H1 (cell line): ENCODE results near the gene VENTX. TPM values are rescaled to one million over a fixed set of nuclear protein-coding genes. Genes with fewer than 3 reads are reported as not detected.
A peak's percentile ranks its signal among the peaks of the same experiment; 100 is the strongest.

Experiments
- CTCF ChIA-PET: fragments of 300-600 bp; sonication (Branson Sonifier 250); formaldehyde crosslinking; loops from one replicate; lab custom pipeline; 2021; ENCODE audit not compliant: partially characterized antibody; lab: Charles Lee
- POLR2A ChIA-PET: fragments of 300-600 bp; sonication (Branson Sonifier 250); formaldehyde crosslinking; loops from one replicate; lab custom pipeline; 2021; ENCODE audit warnings: inconsistent platforms; ENCODE audit not compliant: partially characterized antibody; lab: Charles Lee
- DNase-seq, 2 experiments: peaks; one replicate each; pipeline versions ENCODE4 v3.0.0 to v3.0.0-alpha.2; 2010 to 2022; ENCODE audit warnings: low spot score in 2 of 2, low read depth in 1 of 2, mixed read lengths in 1 of 2
- FAIRE-seq: peaks from 2 replicates; lab custom pipeline; 2011; peaks lifted over from hg19 to GRCh38; lab: Jason Lieb, UNC
- H2AFZ ChIP-seq: 2 replicates; pipeline ENCODE4 v1.8.1; 2012; ENCODE audit warnings: low read length, inconsistent platforms
- H2AK5ac ChIP-seq: 2 replicates; pipeline ENCODE4 v1.6.1; 2013; ENCODE audit warnings: low read depth, low read length
- H2BK120ac ChIP-seq: replicated peaks from 2 replicates; pipeline ENCODE3; 2013; ENCODE audit warnings: low read depth, low read length, inconsistent platforms
- H2BK12ac ChIP-seq: 2 replicates; pipeline ENCODE4 v1.6.1; 2013; ENCODE audit warnings: low read depth, low read length
- H2BK15ac ChIP-seq: 2 replicates; pipeline ENCODE4 v1.6.1; 2013; ENCODE audit warnings: low read length
- H2BK20ac ChIP-seq: 2 replicates; pipeline ENCODE4 v1.6.1; 2013; ENCODE audit warnings: low read length
- H2BK5ac ChIP-seq: 2 replicates; pipeline ENCODE4 v1.6.1; 2013; ENCODE audit warnings: low read depth, low read length
- H3K14ac ChIP-seq: 2 replicates; pipeline ENCODE4 v1.6.1; 2013; ENCODE audit warnings: inconsistent platforms; ENCODE audit not compliant: insufficient read length
- H3K18ac ChIP-seq: 2 replicates; pipeline ENCODE4 v1.6.1; 2013; ENCODE audit warnings: low read length; ENCODE audit errors: extremely low read depth
- H3K23ac ChIP-seq: 2 replicates; pipeline ENCODE4 v1.6.1; 2013; ENCODE audit warnings: inconsistent platforms; ENCODE audit not compliant: insufficient read length
- H3K23me2 ChIP-seq: 2 replicates; pipeline ENCODE4 v1.6.1; 2013; ENCODE audit warnings: low read depth, low read length
- H3K27ac ChIP-seq: 2 replicates; pipeline ENCODE4 v1.6.1; 2011; ENCODE audit warnings: low read depth, low read length, inconsistent platforms
- H3K27me3 ChIP-seq, 4 experiments: replicated peaks in 1 of 4; 1 replicate in 1 of 4; 2 replicates in 3 of 4; pipeline versions ENCODE4 v1.6.1 to v1.8.1; 2011 to 2013; ENCODE audit warnings: low read length in 3 of 4, mild to moderate bottlenecking in 3 of 4, inconsistent platforms in 2 of 4, mixed read lengths in 2 of 4, moderate library complexity in 1 of 4; ENCODE audit not compliant: control insufficient read depth in 3 of 4, insufficient read depth in 3 of 4; ENCODE audit errors: extremely low read depth in 1 of 4
- H3K36me3 ChIP-seq, 4 experiments: 2 replicates each; pipeline versions ENCODE4 v1.6.1 to v1.8.1; 2011 to 2013; ENCODE audit warnings: mild to moderate bottlenecking in 4 of 4, low read length in 3 of 4, moderate library complexity in 2 of 4, control low read depth in 1 of 4, inconsistent platforms in 1 of 4; ENCODE audit not compliant: insufficient read depth in 4 of 4, control insufficient read depth in 2 of 4
- H3K4ac ChIP-seq: replicated peaks from 2 replicates; pipeline ENCODE3; 2013; ENCODE audit warnings: low read length, low read depth, mixed read lengths, inconsistent platforms; ENCODE audit not compliant: insufficient read length
- H3K4me1 ChIP-seq, 4 experiments: replicated peaks in 1 of 4; 1 replicate in 1 of 4; 2 replicates in 3 of 4; pipeline versions ENCODE4 v1.6.1 to v1.8.1; 2011 to 2013; ENCODE audit warnings: low read length in 3 of 4, inconsistent platforms in 2 of 4, mixed read lengths in 1 of 4; ENCODE audit not compliant: insufficient read depth in 4 of 4, control insufficient read depth in 3 of 4
- H3K4me2 ChIP-seq, 2 experiments: 2 replicates each; pipeline versions ENCODE4 v1.6.1 to v1.8.1; 2011 to 2013; ENCODE audit warnings: low read depth in 2 of 2, low read length in 2 of 2, control low read depth in 1 of 2, inconsistent platforms in 1 of 2, mild to moderate bottlenecking in 1 of 2; ENCODE audit not compliant: insufficient read depth in 1 of 2
- H3K4me3 ChIP-seq, 4 experiments: fragments of 200-600, 300-600 bp in 1 of 4; sonication (generic), shearing (Covaris generic), sonication (Bioruptor Twin) in 1 of 4; 2 replicates each; pipeline versions ENCODE4 v1.5.1 to v1.8.1; 2011 to 2016; ENCODE audit warnings: low read length in 4 of 4, low read depth in 3 of 4, control low read depth in 2 of 4, inconsistent platforms in 2 of 4, mild to moderate bottlenecking in 2 of 4, mixed read lengths in 1 of 4, moderate library complexity in 1 of 4; ENCODE audit not compliant: insufficient read depth in 2 of 4; ENCODE audit errors: extremely low read depth in 1 of 4
- H3K56ac ChIP-seq: replicated peaks from 2 replicates; pipeline ENCODE3; 2013; ENCODE audit warnings: low read depth, mild to moderate bottlenecking, mixed read lengths, low read length, inconsistent platforms; ENCODE audit not compliant: insufficient read length
- H3K79me1 ChIP-seq: 2 replicates; pipeline ENCODE4 v1.6.1; 2013; ENCODE audit warnings: low read depth, low read length, control low read depth
- H3K79me2 ChIP-seq, 2 experiments: 2 replicates each; pipeline versions ENCODE4 v1.6.1 to v1.8.1; 2012 to 2013; ENCODE audit warnings: low read length in 2 of 2, mild to moderate bottlenecking in 2 of 2, inconsistent platforms in 1 of 2; ENCODE audit not compliant: insufficient read depth in 2 of 2, control insufficient read depth in 1 of 2
- H3K9ac ChIP-seq, 4 experiments: replicated peaks in 1 of 4; 1 replicate in 1 of 4; 2 replicates in 3 of 4; pipeline versions ENCODE4 v1.6.1 to v1.8.1; 2011 to 2013; ENCODE audit warnings: low read depth in 3 of 4, low read length in 3 of 4, control low read depth in 2 of 4, mild to moderate bottlenecking in 2 of 4, moderate library complexity in 2 of 4, inconsistent platforms in 1 of 4; ENCODE audit errors: extremely low read depth in 1 of 4
- H3K9me3 ChIP-seq, 2 experiments: 2 replicates each; pipeline versions ENCODE4 v1.6.1 to v1.8.1; 2012 to 2013; ENCODE audit warnings: mild to moderate bottlenecking in 2 of 2, moderate library complexity in 2 of 2, control low read depth in 1 of 2, inconsistent platforms in 1 of 2, low read depth in 1 of 2, low read length in 1 of 2, mixed read lengths in 1 of 2; ENCODE audit not compliant: insufficient read depth in 2 of 2
- H4K20me1 ChIP-seq, 2 experiments: replicated peaks in 1 of 2; 2 replicates each; pipeline versions ENCODE3 to v1.8.1; 2011 to 2013; ENCODE audit warnings: inconsistent platforms in 2 of 2, low read length in 2 of 2, mild to moderate bottlenecking in 1 of 2; ENCODE audit not compliant: insufficient read depth in 2 of 2, control insufficient read depth in 1 of 2
- H4K5ac ChIP-seq: 2 replicates; pipeline ENCODE4 v1.6.1; 2013; ENCODE audit warnings: low read length, low read depth, mixed read lengths, inconsistent platforms; ENCODE audit not compliant: insufficient read length
- H4K8ac ChIP-seq: 2 replicates; pipeline ENCODE4 v1.8.0; 2013; ENCODE audit warnings: mild to moderate bottlenecking, moderate library complexity, low read length, inconsistent platforms; ENCODE audit not compliant: insufficient read depth; ENCODE audit errors: extremely low read depth
- H4K91ac ChIP-seq: replicated peaks from 2 replicates; pipeline ENCODE3; 2013; ENCODE audit warnings: low read length, mixed read lengths, inconsistent platforms; ENCODE audit not compliant: insufficient read length
- CEBPB ChIP-seq: IDR thresholded peaks from 2 replicates; pipeline ENCODE4 v1.6.1; 2012; ENCODE audit warnings: low read depth, low read length
- EP300 ChIP-seq, 2 experiments: IDR thresholded peaks; 1 replicate in 1 of 2; 2 replicates in 1 of 2; pipeline ENCODE4 v1.6.1; 2011 to 2012; ENCODE audit warnings: low read depth in 2 of 2, low read length in 2 of 2, mild to moderate bottlenecking in 2 of 2, borderline replicate concordance in 1 of 2, inconsistent platforms in 1 of 2, moderate library complexity in 1 of 2
- RBBP5 ChIP-seq: IDR thresholded peaks from 2 replicates; pipeline ENCODE4 v1.7.1; 2012; ENCODE audit warnings: low read depth, mild to moderate bottlenecking, inconsistent platforms, low read length, moderate library complexity, borderline replicate concordance
- SAP30 ChIP-seq: fragments of 300-600 bp; sonication (generic); IDR thresholded peaks from 2 replicates; pipeline ENCODE4 v1.7.1; 2012; ENCODE audit warnings: low read length, moderate library complexity, mild to moderate bottlenecking, inconsistent platforms; ENCODE audit not compliant: insufficient read depth, insufficient replicate concordance
- SP1 ChIP-seq: IDR thresholded peaks from 2 replicates; pipeline ENCODE4 v1.6.1; 2011; ENCODE audit warnings: low read depth, low read length
- SUZ12 ChIP-seq: fragments of 200-600 bp; sonication (generic); IDR thresholded peaks from 2 replicates; pipeline ENCODE4 v1.6.1; 2012; ENCODE audit warnings: mild to moderate bottlenecking, inconsistent platforms, low read length, moderate library complexity, mixed read lengths
- TBP ChIP-seq: IDR thresholded peaks from 2 replicates; pipeline ENCODE4 v1.6.1; 2011; ENCODE audit warnings: low read depth, low read length, improper control_type of control experiment
- YY1 ChIP-seq: IDR thresholded peaks from 2 replicates; pipeline ENCODE4 v1.6.1; 2011; ENCODE audit warnings: low read depth, mild to moderate bottlenecking, low read length
- WGBS, 2 experiments: shearing (Covaris generic) in 1 of 2; methylation state at CpG; one replicate each; pipeline versions ENCODE4 v1.1.6 to v1.1.7; 2013 to 2015; ENCODE audit warnings: low lambda C conversion rate in 2 of 2, mixed read lengths in 2 of 2, inconsistent platforms in 1 of 2, low coverage in 1 of 2, missing lambda C conversion rate in 1 of 2; ENCODE audit not compliant: insufficient replicate concordance in 2 of 2, insufficient coverage in 1 of 2, insufficient read length in 1 of 2; ENCODE audit errors: extremely low coverage in 1 of 2, missing lambda C conversion rate in 1 of 2; 5-methylcytosine and 5-hydroxymethylcytosine counted together
- polyA plus RNA-seq, 7 experiments: library from polyadenylated mRNA; depleted of rRNA in 3 of 7; stranded (reverse) in 5 of 7; unstranded in 2 of 7; fragments of >200 nt in 5 of 7; fragments of 200-250 nt in 2 of 7; gene quantifications; 1 replicate in 5 of 7; 2 replicates in 1 of 7; 4 replicates in 1 of 7; pipeline versions ENCODE4 v1.2.1 to v1.2.3, GENCODE V29; 2011 to 2013; ENCODE audit warnings: missing spikeins in 2 of 7, mixed read lengths in 2 of 7
- total RNA-seq: library from RNA; stranded (reverse); fragmentation: NEBNext Ultra II Directional; extraction: Animal tissue kit (Norgen Biotek cat#: 25700); gene quantifications from 2 replicates; pipeline ENCODE4 v1.2.1, GENCODE V29; 2021

Gene VENTX
- total and polyA plus RNA-seq, 2 of the 8 experiments (the other 6 are each of a cell fraction or from before 2014, with no cell fraction given), result 5.6 TPM

DNA sequence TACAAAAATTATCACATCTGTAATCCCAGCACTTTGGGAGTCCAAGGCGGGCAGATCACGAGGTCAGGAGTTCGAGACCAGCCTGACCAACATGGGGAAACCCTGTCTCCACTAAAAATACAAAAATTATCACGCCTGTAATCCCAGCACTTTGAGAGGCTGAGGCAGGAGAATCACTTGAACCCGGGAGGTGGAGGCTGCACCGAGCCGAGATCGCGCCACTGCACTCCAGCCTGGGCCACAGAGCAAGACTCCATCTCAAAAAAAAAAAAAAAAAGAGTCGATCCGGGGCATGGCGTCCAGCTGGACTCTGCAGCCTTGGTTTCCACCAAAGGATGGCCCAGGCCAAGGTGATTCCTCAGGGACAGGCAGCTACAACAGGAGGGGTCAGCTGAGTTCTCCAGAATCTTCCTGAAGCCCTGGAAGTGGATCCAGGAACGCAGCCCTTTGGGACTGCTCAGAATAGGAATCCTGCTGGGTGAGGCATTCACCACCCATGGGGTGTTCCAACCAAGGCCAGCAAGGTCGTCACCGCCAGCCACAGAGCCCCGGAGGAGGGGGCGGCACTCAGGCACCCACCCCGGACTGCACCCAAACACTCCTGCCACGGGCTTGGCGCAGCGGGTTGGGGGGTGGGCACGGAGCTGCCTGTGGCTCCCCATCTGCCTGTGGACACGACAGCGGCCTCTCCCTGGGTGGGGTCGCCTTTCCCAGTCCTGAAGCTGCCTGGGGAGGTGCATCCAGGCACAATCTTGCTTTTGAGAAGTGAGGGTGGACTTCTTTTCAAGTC is 19.7 kb upstream of the VENTX start:
- no peak overlapping the region for H2BK120ac ChIP-seq
- H3K14ac ChIP-seq, result no peak overlapping the region
- FAIRE-seq (no peak), DNase-seq (no peak)
- no peak overlapping the region; the same call in 1 of the 2 replicates for H4K8ac ChIP-seq
- H3K4ac ChIP-seq, result no peak overlapping the region
- H3K23me2 ChIP-seq, result no peaks in the 10 kb centered on the region; the same call in 1 of the 2 replicates
- H3K4me3 ChIP-seq, result no peak overlapping the region
- no peak overlapping the region for H3K27ac ChIP-seq
- peak overlapping the region; percentile 6; the same call in 1 of the 2 replicates for H2BK12ac ChIP-seq
- H3K9ac ChIP-seq, result no peak overlapping the region
- H3K27me3 ChIP-seq, result no peaks in the 10 kb centered on the region
- H2AFZ ChIP-seq, result no peak overlapping the region
- POLR2A ChIA-PET, result interaction anchor here (1.2 to 1.7 kb wide), 4 partner anchors 7 to 89 kb away, joined by 3 to 8 read pairs (median 3); no protein-coding TSS in a partner anchor
- peaks cover 0 to 4% of the 10 kb centered on the region in 2 experiments; a peak in 1 of 4 replicates for H3K9me3 ChIP-seq
- H3K18ac ChIP-seq, result no peak overlapping the region
- H4K20me1 ChIP-seq, result peaks cover 0 to 3% of the 10 kb centered on the region in 2 experiments
- H2BK20ac ChIP-seq, result no peak overlapping the region
- H3K23ac ChIP-seq, result no peak overlapping the region
- H4K91ac ChIP-seq, result no peak overlapping the region
- no peak overlapping the region for H4K5ac ChIP-seq
- no peak overlapping the region for H2BK15ac ChIP-seq
- peaks cover 0 to 15% (median 10%) of the 10 kb centered on the region in 4 experiments; a peak in 6 of 7 replicates for H3K4me1 ChIP-seq
- no peak overlapping the region for H2BK5ac ChIP-seq
- H2AK5ac ChIP-seq, result no peak overlapping the region
- CTCF ChIA-PET, result interaction anchor here (2.0 to 2.6 kb wide), 2 partner anchors 58 to 75 kb away, joined by 10 to 14 read pairs; partner anchors contain the start of gene KNDC1
- no peaks in the 10 kb centered on the region for H3K79me1 ChIP-seq
- H3K56ac ChIP-seq, result no peak overlapping the region
- H3K79me2 ChIP-seq, result no peaks in the 10 kb centered on the region
- 88% methylated on average over 21 of the region's 25 CpGs; no CpG with 5 or more reads in 1 of the 2 experiments for WGBS, 2 experiments
- TF ChIP-seq SP1, result no peak
- no peak for TF ChIP-seq EP300 (IDR thresholded peaks at IDR 0.05; ENCODE audit: borderline replicate concordance in 1 of 2, low read depth in 2 of 2, low read length in 2 of 2)
- no peak for TF ChIP-seq RBBP5
- TF ChIP-seq SUZ12, result no peak
- no peak for TF ChIP-seq TBP
- no peak for TF ChIP-seq CEBPB
- TF ChIP-seq SAP30, result no peak
- no peak for TF ChIP-seq YY1
- no peak overlapping the region for H3K4me2 ChIP-seq
- no peaks in the 10 kb centered on the region; a peak in 1 of 8 replicates for H3K36me3 ChIP-seq
